Posterior vena cava (tissue), 2 donors: ENCODE measurements around the gene UTP4. TPM values are rescaled to one million over a fixed set of nuclear protein-coding genes. Genes with fewer than 3 reads are reported as not detected.

Experiments
- DNase-seq: peaks from one replicate; pipeline ENCODE4 v3.0.0-alpha.2; 2020; ENCODE audit warnings: low spot score
- intact Hi-C, 2 donors: fragments of 100-400 bp; cut with DNase I; formaldehyde crosslinking; loops; one replicate each; pipeline versions ENCODE4 v1.14.1 to v1.14.2; 2022 to 2023
- total RNA-seq, 2 donors: library from RNA; stranded (reverse); fragmentation: NEBNext Ultra II Directional; extraction: Animal tissue kit (Norgen Biotek cat#: 25700); gene quantifications; one replicate each; pipeline ENCODE4 v1.2.1, GENCODE V29; 2021
- donor health status: DM: yes; HTN: yes; CAD: no.
- donor health status: DM: yes; HTN: yes; CAD: no.

Gene UTP4
- total RNA-seq, 2 donors from 2014 or later = 32.8 to 36.9 TPM

- DNase-seq = no peak
- intact Hi-C loops = no loop called here
These were observed 27.7 kb downstream of the UTP4 start for GRCh38 chr16:69160192-69160591.

DNA sequence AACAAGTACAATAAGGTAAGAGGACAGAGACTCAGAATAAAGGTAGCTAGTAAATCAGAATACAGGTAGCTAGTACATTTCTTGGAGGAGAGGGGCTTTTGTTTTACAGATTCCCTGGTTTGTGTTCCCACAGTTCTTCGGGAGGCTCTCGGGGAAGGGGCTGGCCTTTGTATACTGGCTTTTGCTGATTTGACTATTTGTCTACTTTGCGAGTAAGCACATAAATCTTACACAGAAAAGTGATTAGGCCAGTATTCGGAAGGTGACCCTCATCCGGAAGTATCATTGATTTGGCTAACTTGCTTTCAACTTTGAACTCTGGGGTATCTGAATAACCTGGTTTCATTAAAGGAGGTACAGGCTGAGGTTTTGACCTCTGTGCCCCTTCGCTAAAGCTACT is 33.1 kb downstream of the UTP4 start:
- intact Hi-C loops = no loop called here

GRCh38 chr16:69166221-69166833 is 33.9 kb downstream of the UTP4 start:
- intact Hi-C loops = no loop called here
- no peak for DNase-seq

More for the DNA sequence above, 33.1 kb downstream of the UTP4 start:
- no peak for DNase-seq

GRCh38 chr16:69166946-69167930 is 34.8 kb downstream of the UTP4 start:
- no peak for DNase-seq
- intact Hi-C loops = no loop called here

DNA sequence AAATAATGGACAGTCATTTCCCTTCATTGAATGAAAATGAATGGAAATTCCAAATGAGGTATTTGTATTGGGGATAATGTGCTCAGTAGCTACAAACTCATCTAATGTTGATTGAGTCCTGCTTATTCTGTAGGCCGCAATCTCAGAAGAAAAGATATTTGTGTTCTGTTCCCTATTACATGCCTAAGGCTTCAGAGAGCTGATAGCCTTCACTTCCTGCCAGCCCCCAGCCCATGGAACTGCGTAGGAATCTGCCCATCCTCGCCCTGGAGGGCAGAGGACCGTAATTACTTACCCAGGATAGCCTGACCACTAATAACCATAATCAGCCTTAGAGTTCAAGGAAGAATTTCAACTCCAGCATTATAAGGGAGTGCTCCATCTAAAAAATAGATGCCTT is 36.6 kb downstream of the UTP4 start:
- no peak for DNase-seq
- intact Hi-C loops = no loop called here

- intact Hi-C loops = no loop called here
- no peak for DNase-seq
These were observed 37.3 kb downstream of the UTP4 start for GRCh38 chr16:69169607-69170352.

DNA sequence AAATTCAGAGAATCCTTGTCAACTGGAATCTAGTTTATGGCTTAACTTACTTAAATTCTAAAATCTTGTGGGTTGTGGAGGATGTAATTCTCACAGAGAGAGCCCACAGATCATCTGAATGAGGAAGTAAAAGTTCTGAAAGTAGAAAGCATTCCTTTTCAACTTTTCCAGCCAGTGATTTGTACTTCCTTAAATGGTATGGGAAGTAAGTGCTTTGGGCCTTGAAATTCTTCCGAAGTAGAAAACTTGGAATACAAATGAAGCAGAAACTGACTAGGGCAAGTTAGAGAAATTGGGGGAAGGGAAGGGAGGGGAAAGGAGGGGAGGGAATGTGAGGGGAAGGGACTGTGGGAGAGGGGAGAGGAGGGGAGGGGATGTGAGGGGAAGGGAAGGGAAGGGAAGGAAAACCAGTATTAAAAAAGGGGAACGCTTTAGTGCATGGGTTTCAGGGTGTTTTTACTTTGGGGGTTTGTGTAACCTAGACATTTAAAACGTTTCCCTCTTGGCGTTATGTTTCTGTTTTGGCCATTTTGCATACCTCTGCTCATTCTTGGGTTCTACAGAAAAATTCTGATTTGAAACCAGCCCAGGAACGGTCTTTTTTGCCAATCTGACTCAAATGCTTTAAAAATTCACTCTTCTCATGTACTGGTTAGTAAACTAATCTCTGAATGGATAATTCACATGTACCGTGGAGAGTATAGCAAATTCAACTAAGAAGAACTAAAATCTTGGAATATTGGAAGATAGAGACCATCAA is 39.1 kb downstream of the UTP4 start:
- DNase-seq = no peak
- intact Hi-C loops = no loop called here

DNA sequence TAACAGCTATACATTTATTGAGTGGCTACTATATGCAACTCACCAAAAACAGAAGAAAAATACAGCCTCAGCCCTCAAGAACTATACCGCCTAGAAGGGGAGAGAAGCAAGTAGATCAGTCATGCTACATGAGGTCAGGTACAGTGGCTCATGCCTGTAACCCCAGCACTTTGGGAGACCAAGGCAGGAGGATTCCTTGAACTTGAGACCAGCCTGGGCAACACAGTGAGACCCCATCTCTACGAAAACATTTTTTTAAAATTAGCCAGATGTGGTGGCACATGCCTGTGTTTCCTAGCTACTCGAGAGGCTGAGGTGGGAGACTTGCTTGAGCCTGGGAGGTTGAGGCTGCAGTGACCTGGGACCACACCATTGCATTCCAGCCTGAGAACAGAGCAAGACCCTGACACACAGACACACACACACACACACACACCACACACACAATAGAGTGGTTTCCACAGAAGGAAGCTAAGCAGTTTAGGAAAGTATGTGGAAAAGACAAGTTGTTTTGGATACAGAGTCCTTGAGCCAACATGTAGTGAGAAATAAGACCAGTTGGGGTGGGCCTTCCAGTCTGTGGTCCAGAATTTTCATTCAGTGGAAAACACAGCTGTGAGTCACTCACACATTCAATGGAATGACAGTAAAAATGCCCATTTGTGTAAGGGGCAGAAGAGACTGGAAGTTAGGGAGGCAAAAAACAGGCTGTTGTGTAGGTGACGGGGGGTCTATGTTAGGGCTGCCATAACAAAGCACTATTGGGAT is 43.8 kb downstream of the UTP4 start:
- intact Hi-C loops = no loop called here
- no peak for DNase-seq

GRCh38 chr16:69179328-69180010 is 47.0 kb downstream of the UTP4 start:
- DNase-seq = peak; percentile 90
- intact Hi-C loops = no loop called here

- intact Hi-C loops = no loop called here
- DNase-seq = no peak
These were observed 47.5 kb downstream of the UTP4 start for GRCh38 chr16:69180011-69180338.

DNA sequence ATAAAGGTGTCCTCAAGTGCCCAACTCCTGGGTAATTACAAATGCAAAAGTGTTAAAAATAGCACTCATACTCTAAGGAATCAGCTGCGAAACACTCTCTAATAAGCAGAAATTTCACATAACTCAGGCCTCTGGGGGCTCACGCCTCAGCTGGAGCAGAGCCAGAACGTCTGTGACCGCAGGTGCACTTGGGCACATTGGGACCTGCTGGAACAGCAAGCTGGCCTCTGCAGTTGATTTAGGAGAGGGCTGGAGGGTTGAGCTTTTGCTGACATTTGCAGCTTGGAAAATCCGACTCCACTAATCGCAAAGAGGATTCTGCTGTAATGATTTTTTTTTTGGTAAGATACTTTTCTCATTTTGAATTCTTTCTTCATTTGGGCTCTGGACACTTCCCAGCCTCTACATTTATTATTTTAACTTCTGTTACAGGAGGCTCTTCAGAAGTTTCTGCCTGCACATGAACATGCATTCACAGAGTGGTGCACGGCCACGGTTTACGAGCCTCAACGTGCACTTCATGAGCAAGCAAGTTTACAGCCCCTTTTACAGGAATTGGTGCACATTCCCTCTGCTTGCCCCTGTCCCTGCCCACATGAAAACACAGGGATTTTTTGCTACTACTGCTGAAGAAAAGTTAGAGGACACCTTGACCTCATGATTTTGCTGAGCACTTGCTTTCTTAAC is 50.4 kb downstream of the UTP4 start:
- intact Hi-C loops = no loop called here
- DNase-seq = no peak

DNA sequence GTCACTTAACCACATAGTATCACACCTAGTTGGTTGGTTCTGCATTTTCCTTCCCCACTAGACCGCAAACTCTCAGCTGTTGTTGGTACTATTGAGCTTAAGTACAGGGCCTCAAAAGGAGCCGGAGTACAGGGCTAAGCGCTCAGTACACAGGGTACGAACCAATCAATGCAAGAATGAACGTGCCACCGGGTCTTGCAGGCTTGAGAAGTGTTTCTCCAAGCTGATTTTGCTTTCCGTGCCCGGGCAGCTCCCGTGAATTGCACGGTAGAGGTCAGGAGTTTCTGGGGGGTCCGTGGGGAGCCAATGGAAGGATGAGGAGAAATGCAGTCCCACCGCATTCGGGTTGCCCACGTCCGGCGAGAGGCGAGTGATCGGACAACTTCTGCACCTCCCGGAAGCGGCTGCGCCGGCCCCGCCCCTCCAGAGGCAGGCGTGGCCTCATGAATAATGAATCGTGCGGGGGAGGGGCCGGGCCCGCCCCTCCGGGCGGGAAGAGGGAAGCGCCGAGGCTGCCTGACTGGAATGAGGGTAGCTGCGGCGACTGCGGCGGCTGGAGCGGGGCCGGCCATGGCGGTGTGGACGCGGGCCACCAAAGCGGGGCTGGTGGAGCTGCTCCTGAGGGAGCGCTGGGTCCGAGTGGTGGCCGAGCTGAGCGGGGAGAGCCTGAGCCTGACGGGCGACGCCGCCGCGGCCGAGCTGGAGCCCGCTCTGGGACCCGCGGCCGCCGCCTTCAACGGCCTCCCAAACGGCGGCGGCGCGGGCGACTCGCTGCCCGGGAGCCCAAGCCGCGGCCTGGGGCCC is 54.4 kb downstream of the UTP4 start, which contains the start of gene SNTB2:
TSS of gene SNTB2 (plus strand) at position 523 of the 804 bp plus-strand sequence. CDS start at position 526, 3 bp downstream.
- peak; percentile 98 for DNase-seq
- intact Hi-C loops = no loop called here

DNA sequence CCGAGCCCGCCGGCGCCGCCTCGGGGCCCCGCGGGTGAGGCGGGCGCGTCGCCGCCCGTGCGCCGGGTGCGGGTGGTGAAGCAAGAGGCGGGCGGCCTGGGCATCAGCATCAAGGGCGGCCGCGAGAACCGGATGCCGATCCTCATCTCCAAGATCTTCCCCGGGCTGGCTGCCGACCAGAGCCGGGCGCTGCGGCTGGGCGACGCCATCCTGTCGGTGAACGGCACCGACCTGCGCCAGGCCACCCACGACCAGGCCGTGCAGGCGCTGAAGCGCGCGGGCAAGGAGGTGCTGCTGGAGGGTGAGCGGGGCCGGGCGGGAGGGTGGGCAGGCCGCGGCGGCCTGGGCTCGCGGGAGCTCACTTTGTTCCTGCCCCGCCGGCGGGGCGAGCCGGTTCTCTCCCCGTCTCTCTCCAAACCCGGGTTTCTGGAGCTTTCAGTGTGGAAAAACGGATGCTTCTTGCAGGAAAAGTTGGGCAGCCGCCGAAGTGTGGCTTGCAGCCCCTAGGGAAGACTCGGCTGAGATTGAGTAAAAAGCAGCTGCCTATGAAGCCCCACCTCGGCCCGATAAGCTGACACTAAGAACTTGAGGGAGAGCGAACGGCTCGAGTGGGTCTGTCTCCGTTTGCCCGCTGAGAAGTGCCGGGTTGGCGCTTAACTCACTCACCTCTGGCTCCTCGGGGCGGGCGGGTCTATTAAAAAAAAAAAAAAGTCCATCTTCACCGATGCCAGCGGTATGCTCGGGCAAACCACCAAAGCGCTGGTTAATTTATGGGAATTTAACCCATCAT is 55.2 kb downstream of the UTP4 start:
- DNase-seq = peak; percentile 86
- intact Hi-C loops = no loop called here

GRCh38 chr16:69188236-69188549 is 55.7 kb downstream of the UTP4 start:
- intact Hi-C loops = no loop called here
- no peak for DNase-seq

DNA sequence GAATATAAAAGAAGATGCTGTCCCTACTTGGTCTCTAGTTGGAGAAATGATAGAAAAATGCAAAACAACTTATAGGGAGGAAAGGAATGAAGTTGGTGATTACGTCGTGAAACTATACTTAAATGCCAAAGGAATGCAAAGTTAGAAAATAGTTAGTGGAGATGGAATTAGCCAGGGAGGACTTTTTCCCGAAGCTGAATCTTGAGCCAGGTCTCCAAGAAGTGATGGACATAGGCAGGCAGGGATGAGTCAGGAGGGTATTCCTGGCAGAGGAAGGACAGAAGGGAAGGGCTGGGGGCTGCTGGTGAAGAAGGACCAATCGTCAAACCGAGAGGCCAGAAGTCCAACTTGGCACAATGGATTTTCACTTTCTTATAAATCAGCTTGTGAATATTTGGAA is 56.3 kb downstream of the UTP4 start:
- intact Hi-C loops = no loop called here
- no peak for DNase-seq

- no peak for DNase-seq
- intact Hi-C loops = no loop called here
These were observed 57.7 kb downstream of the UTP4 start for GRCh38 chr16:69190046-69190588.
